Body of pancreas (tissue), 4 donors: ENCODE data around the gene MRM2. TPM values are rescaled to one million over a fixed set of nuclear protein-coding genes. Genes with fewer than 3 reads are reported as not detected.

Source experiments
- ATAC-seq: fragments of 150-250 bp; one replicate; pipeline ENCODE4 v1.9.1; 2016
- DNase-seq, 4 donors: peaks; one replicate each; pipeline ENCODE4 v3.0.0-alpha.2; 2019
- H3K27ac ChIP-seq, 4 donors: fragments of 200-600 bp; sonication (generic); 1 replicate in 3 of 4; 2 replicates in 1 of 4; pipeline versions ENCODE4 v1.5.1 to v1.6.1; 2016 to 2019; ENCODE audit warnings: mild to moderate bottlenecking in 1 of 4, mixed read lengths in 1 of 4, moderate library complexity in 1 of 4
- H3K27me3 ChIP-seq, 2 donors: fragments of 200-600 bp; sonication (generic); one replicate each; pipeline ENCODE4 v1.6.0; 2016; ENCODE audit warnings: mild to moderate bottlenecking in 1 of 2
- H3K36me3 ChIP-seq, 2 donors: fragments of 200-600 bp; sonication (generic); replicated peaks in 1 of 2; 2 replicates each; pipeline ENCODE4 v1.5.1; 2016; ENCODE audit warnings: low read depth in 2 of 2; ENCODE audit not compliant: insufficient read depth in 1 of 2
- H3K4me1 ChIP-seq: fragments of 200-600 bp; sonication (generic); one replicate; pipeline ENCODE4 v1.6.0; 2016
- H3K4me3 ChIP-seq, 2 donors: fragments of 200-600 bp; sonication (generic); 1 replicate in 1 of 2; 2 replicates in 1 of 2; pipeline ENCODE4 v1.5.1; 2016 to 2019
- H3K9me3 ChIP-seq, 3 donors: fragments of 200-600 bp; sonication (generic); 1 replicate in 2 of 3; 2 replicates in 1 of 3; pipeline ENCODE4 v1.5.1; 2016
- CTCF ChIP-seq, 7 experiments: fragments of 450-650 bp in 4 of 7; fragments of 200-600 bp in 3 of 7; sonication (generic) in 3 of 7; IDR thresholded peaks; one replicate each; pipeline ENCODE4 v1.5.1; 2016 to 2019; ENCODE audit warnings: antibody characterized with exemption in 7 of 7
- POLR2A ChIP-seq, 3 donors: fragments of 450-650 bp; IDR thresholded peaks; one replicate each; pipeline ENCODE4 v1.6.1; 2016; ENCODE audit warnings: antibody characterized with exemption in 3 of 3, mild to moderate bottlenecking in 2 of 3
- WGBS, 2 donors: methylation state at CpG; one replicate each; pipeline ENCODE4 v1.1.5; 2017; 5-methylcytosine and 5-hydroxymethylcytosine counted together
- intact Hi-C: fragments of 100-400 bp; cut with DNase I; formaldehyde crosslinking; loops from one replicate; pipeline ENCODE4 v1.15.1; 2023
- total RNA-seq, 2 donors: library from RNA; depleted of rRNA; stranded (reverse); fragments of >200 nt; gene quantifications; one replicate each; pipeline ENCODE4 v1.1.0, GENCODE V29; 2016

The MRM2 gene
- total RNA-seq, 2 donors from 2014 or later = 7.6 to 8.8 TPM

- Histone ChIP-seq H3K9me3 (no peaks in the 10 kb centered on the region), H3K27me3 (no peaks in the 10 kb centered on the region), H3K4me1 (peaks cover 15% of the 10 kb centered on the region), H3K4me3 (no peak overlapping the region), H3K27ac (peak overlapping the region in 1 of 4 donors; percentile 36), H3K36me3 (no peaks in the 10 kb centered on the region)
- ATAC-seq (no peak), DNase-seq (peak in 1 of 4 donors; percentile 67)
- TF ChIP-seq CTCF (IDR thresholded peaks at IDR 0.05) (no peak), POLR2A (IDR thresholded peaks at IDR 0.05) (no peak)
- intact Hi-C loops = no loop called here
- 77 to 91% methylated on average over 12 of the region's 12 CpGs for WGBS, 2 donors
These were observed 4.8 kb downstream of the MRM2 start for GRCh38 chr7:2237109-2237602.

- no peak for DNase-seq
- TF ChIP-seq CTCF (IDR thresholded peaks at IDR 0.05) (no peak), POLR2A (IDR thresholded peaks at IDR 0.05) (no peak)
- WGBS, 2 donors = 83 to 88% methylated on average over 3 of the region's 3 CpGs
- intact Hi-C loops = no loop called here
- Histone ChIP-seq H3K4me3 (no peak overlapping the region), H3K36me3 (no peaks in the 10 kb centered on the region), H3K4me1 (peaks cover 21% of the 10 kb centered on the region), H3K9me3 (no peaks in the 10 kb centered on the region), H3K27ac (no peak overlapping the region), H3K27me3 (no peaks in the 10 kb centered on the region)
- ATAC-seq = no peak
These were observed 8.1 kb downstream of the MRM2 start for GRCh38 chr7:2233926-2234325.

- Histone ChIP-seq H3K36me3 (no peaks in the 10 kb centered on the region), H3K4me3 (peak within 1 kb of the TSS; percentile 98 to 99), H3K27ac (peak within 1 kb of the TSS in 3 of 4 donors; percentile 27 to 67 (median 32)), H3K9me3 (no peaks in the 10 kb centered on the region), H3K4me1 (peaks cover 21% of the 10 kb centered on the region), H3K27me3 (no peaks in the 10 kb centered on the region)
- intact Hi-C loops = no loop called here
- DNase-seq (peak; percentile 89 to 91 (median 90)), ATAC-seq (peak; percentile 96)
- WGBS, 2 donors = 0% methylated on average over 39 to 56 of the region's 63 CpGs
- TF ChIP-seq POLR2A (IDR thresholded peaks at IDR 0.05) (peak; percentile 2 to 42 (median 42)), CTCF (IDR thresholded peaks at IDR 0.05) (no peak)
These were observed 9.1 kb downstream of the MRM2 start, which contains the start of gene MAD1L1 for GRCh38 chr7:2232766-2233520. Gene MAD1L1 (minus strand): TSS chr7:2232945. CDS start chr7:2230133, 2,812 bp downstream.

- no peaks in the 10 kb centered on the region for H3K36me3 ChIP-seq
- ATAC-seq (peak; percentile 36), DNase-seq (peak in 2 of 4 donors; percentile 16 to 26)
- TF ChIP-seq CTCF (IDR thresholded peaks at IDR 0.05) (no peak), POLR2A (IDR thresholded peaks at IDR 0.05) (peak in 1 of 3 donors; percentile 2)
- intact Hi-C loops = no loop called here
- peak overlapping the region in 3 of 4 donors; percentile 27 to 67 (median 32) for H3K27ac ChIP-seq
- WGBS, 2 donors = 1 to 6% methylated on average over 8 to 41 of the region's 46 CpGs
- peaks cover 21% of the 10 kb centered on the region for H3K4me1 ChIP-seq
- peak overlapping the region; percentile 98 to 99 for H3K4me3 ChIP-seq
- H3K27me3 ChIP-seq = no peaks in the 10 kb centered on the region
- H3K9me3 ChIP-seq = no peaks in the 10 kb centered on the region
These were observed 9.8 kb downstream of the MRM2 start for GRCh38 chr7:2231992-2232765.
